Measurements from ENCODE around the gene DNAJC13.
"Not testable (repeated sequence)": the region's sequence is repeated elsewhere in the genome, so short reads cannot be mapped to it uniquely, and the experiment has no call there.

Gene DNAJC13

DNA sequence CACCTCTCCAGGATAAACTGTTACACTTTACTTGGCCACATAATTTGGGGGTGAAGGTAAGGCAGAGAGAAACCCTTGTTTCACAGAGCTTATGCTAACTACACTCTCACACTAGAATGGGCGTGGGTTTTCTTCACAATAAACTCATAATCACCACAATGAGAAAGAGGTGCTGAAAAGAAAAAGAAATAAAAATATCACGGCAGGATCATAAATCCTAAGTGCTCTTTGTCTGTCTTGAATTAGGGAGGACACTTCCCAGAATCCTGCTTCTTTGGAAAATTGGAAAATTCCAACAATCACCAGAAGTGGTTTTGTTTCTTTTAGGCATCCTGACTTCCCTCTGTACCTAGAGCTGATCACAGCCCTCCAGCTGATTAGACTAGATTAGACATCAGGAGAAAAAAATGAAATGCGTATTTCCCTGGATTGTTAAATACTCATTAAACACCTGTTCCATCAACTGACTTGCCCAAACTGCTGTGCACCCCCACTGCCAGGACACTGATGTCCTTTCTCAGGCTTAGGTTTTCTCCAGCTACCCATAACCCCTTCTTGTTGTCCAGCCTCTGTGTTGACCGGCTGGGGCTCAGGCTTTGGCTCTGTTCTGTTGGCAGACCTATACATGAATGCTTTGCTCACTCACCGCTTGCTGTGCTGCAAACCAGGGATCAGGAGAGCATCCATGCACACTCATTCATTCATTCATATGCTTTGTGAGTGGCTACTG lies 138.2 kb downstream of the DNAJC13 start (continued):
- TF ChIP-seq BACH2 (CRISPR knock-in tag; IDR thresholded peaks at IDR 0.05; ENCODE audit: borderline replicate concordance) (no peak), CSDC2 (CRISPR knock-in tag; IDR thresholded peaks at IDR 0.05) (no peak), SNAI2 (CRISPR knock-in tag; IDR thresholded peaks at IDR 0.05) (no peak), ZNF565 (CRISPR knock-in tag; conservative IDR thresholded peaks at IDR 0.05; ENCODE audit: low read depth) (no peak), OSR1 (CRISPR knock-in tag; IDR thresholded peaks at IDR 0.05) (no peak), ISL1 (CRISPR knock-in tag; IDR thresholded peaks at IDR 0.05) (no peak)
- TF ChIP-seq, protein P1, sequence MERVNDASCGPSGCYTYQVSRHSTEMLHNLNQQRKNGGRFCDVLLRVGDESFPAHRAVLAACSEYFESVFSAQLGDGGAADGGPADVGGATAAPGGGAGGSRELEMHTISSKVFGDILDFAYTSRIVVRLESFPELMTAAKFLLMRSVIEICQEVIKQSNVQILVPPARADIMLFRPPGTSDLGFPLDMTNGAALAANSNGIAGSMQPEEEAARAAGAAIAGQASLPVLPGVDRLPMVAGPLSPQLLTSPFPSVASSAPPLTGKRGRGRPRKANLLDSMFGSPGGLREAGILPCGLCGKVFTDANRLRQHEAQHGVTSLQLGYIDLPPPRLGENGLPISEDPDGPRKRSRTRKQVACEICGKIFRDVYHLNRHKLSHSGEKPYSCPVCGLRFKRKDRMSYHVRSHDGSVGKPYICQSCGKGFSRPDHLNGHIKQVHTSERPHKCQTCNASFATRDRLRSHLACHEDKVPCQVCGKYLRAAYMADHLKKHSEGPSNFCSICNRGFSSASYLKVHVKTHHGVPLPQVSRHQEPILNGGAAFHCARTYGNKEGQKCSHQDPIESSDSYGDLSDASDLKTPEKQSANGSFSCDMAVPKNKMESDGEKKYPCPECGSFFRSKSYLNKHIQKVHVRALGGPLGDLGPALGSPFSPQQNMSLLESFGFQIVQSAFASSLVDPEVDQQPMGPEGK (CRISPR knock-in tag; IDR thresholded peaks at IDR 0.05; ENCODE audit: borderline replicate concordance): no peak

DNA sequence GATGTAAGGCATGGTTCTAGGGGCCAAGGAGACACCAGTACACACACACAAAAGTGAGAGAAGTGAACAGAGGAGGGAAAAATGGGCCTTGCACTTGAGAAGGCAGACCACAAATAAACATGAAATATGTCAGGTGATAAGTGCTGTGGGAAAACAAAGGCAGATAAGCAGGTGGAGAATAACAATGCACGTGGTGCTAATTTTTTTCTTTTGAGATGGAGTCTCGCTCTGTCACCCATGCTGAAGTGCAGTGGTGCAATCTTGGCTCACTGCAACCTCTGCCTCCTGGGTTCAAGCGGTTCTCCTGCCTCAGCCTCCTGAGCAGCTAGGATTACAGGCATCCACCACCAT lies 138.7 kb downstream of the DNAJC13 start:
- not testable (repeated sequence) for ATAC-seq

DNA sequence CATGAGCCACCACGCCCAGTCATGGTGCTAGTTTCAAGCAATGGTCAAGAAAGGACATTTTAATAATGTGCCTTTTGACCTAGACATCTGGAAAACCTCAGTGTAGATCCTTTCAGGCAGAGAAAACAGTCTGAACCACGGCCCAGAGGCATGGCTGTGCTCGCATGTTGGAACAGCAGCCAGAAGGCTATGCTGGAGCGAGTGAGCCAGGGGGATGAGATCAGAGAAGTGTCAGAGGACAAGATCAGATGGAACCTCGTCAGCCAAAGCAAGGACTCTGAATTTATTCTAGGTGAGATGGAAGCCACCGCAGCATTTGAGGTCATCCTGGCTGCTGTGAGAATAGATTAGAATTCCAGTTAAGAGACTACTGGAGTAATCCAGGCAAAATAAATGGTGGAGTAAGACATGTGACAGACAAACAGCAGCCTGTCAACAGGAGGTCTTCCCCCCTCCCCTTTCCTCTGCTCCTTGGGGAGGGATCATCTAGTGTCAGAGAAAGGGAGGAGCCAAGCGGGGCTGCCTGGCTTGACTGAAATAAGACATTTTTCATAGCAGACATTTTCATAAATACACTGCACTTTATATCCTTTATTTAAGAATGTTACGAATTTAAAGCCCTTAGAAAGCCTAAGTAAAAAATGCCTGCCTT lies 139.3 kb downstream of the DNAJC13 start:
- ATAC-seq: no peak
- TF ChIP-seq ZFP30 (CRISPR knock-in tag; IDR thresholded peaks at IDR 0.05) (no peak), RARB (CRISPR knock-in tag; IDR thresholded peaks at IDR 0.05) (no peak), BACH2 (CRISPR knock-in tag; IDR thresholded peaks at IDR 0.05; ENCODE audit: borderline replicate concordance) (no peak), SNAI2 (CRISPR knock-in tag; IDR thresholded peaks at IDR 0.05) (no peak)

DNA sequence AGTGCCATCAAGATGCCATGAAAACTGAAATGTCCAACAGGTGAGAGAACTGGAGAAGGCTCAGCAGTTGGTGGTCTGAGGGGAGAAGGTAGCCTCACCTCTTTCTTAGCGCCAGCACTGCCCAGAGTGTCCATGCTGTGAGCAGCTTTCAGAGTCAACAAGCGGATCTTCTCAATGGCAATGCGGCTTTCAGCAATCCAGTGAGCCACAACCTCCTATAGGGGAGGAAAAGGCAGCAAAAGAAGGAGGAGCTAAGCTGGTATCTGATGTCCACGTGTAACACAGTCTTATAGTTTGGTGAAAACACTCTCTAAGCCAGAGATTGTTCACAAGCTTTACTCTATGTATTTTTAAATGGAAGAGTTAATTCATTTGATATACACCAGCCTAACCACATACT lies 143.7 kb downstream of the DNAJC13 start:
- ATAC-seq: no peak
- no peak for TF ChIP-seq PPARA (CRISPR knock-in tag; IDR thresholded peaks at IDR 0.05; ENCODE audit: borderline replicate concordance)
- TF ChIP-seq BACH2 (CRISPR knock-in tag; IDR thresholded peaks at IDR 0.05; ENCODE audit: borderline replicate concordance): no peak
- no peak for TF ChIP-seq ZFP30 (CRISPR knock-in tag; IDR thresholded peaks at IDR 0.05)
- no peak for TF ChIP-seq OSR1 (CRISPR knock-in tag; IDR thresholded peaks at IDR 0.05)
- no peak for TF ChIP-seq TCF4 (CRISPR knock-in tag; IDR thresholded peaks at IDR 0.05; ENCODE audit: borderline replicate concordance)
- TF ChIP-seq, protein P2, sequence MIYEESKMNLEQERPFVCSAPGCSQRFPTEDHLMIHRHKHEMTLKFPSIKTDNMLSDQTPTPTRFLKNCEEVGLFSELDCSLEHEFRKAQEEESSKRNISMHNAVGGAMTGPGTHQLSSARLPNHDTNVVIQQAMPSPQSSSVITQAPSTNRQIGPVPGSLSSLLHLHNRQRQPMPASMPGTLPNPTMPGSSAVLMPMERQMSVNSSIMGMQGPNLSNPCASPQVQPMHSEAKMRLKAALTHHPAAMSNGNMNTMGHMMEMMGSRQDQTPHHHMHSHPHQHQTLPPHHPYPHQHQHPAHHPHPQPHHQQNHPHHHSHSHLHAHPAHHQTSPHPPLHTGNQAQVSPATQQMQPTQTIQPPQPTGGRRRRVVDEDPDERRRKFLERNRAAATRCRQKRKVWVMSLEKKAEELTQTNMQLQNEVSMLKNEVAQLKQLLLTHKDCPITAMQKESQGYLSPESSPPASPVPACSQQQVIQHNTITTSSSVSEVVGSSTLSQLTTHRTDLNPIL (CRISPR knock-in tag; IDR thresholded peaks at IDR 0.05; ENCODE audit: low read depth): no peak
- no peak for TF ChIP-seq RARB (CRISPR knock-in tag; IDR thresholded peaks at IDR 0.05)
- no peak for TF ChIP-seq ZNF8 (CRISPR knock-in tag; IDR thresholded peaks at IDR 0.05)
- no peak for TF ChIP-seq ZC3H10 (CRISPR knock-in tag; IDR thresholded peaks at IDR 0.05)
- TF ChIP-seq CSDC2 (CRISPR knock-in tag; IDR thresholded peaks at IDR 0.05): no peak
- TF ChIP-seq, protein P3, sequence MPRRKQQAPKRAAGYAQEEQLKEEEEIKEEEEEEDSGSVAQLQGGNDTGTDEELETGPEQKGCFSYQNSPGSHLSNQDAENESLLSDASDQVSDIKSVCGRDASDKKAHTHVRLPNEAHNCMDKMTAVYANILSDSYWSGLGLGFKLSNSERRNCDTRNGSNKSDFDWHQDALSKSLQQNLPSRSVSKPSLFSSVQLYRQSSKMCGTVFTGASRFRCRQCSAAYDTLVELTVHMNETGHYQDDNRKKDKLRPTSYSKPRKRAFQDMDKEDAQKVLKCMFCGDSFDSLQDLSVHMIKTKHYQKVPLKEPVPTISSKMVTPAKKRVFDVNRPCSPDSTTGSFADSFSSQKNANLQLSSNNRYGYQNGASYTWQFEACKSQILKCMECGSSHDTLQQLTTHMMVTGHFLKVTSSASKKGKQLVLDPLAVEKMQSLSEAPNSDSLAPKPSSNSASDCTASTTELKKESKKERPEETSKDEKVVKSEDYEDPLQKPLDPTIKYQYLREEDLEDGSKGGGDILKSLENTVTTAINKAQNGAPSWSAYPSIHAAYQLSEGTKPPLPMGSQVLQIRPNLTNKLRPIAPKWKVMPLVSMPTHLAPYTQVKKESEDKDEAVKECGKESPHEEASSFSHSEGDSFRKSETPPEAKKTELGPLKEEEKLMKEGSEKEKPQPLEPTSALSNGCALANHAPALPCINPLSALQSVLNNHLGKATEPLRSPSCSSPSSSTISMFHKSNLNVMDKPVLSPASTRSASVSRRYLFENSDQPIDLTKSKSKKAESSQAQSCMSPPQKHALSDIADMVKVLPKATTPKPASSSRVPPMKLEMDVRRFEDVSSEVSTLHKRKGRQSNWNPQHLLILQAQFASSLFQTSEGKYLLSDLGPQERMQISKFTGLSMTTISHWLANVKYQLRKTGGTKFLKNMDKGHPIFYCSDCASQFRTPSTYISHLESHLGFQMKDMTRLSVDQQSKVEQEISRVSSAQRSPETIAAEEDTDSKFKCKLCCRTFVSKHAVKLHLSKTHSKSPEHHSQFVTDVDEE (CRISPR knock-in tag; IDR thresholded peaks at IDR 0.05): no peak
- TF ChIP-seq ZNF70 (CRISPR knock-in tag; IDR thresholded peaks at IDR 0.05): no peak
- TF ChIP-seq TOX (CRISPR knock-in tag; IDR thresholded peaks at IDR 0.05; ENCODE audit: borderline replicate concordance): no peak
- TF ChIP-seq ISL1 (CRISPR knock-in tag; IDR thresholded peaks at IDR 0.05): no peak
- TF ChIP-seq SNAI2 (CRISPR knock-in tag; IDR thresholded peaks at IDR 0.05): no peak
- no peak for TF ChIP-seq ESRRG (CRISPR knock-in tag; IDR thresholded peaks at IDR 0.05)
- no peak for TF ChIP-seq GLIS3 (CRISPR knock-in tag; IDR thresholded peaks at IDR 0.05)

DNA sequence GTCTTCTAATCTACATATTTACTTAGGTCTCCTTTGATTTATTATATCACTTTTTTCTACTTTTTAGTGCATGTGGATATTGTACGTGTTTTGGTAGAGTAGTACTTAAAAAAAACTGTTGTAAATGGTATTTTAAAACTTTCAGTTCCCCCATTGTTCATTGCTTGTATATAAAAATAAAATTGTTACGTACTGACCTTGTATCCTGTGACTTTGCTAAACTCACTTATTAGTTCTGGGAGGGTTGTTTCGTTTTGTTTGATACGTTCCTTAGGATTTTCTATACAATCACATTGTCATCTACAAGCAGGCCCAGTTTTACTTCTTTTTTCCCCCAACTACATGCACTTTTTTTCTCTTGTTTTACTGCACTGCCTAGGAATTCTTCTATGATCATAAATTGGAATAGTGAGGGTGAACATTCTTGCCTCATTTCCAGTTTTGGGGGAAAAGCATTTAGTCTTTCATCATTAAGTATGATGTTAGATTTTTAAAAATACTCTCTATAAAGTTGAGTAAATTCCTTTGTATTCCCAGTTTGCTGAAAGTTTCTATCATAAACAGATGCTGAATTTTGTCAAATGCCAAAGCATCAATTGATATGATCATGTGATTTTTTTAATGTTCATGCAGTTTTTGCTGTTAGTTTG lies 146.2 kb downstream of the DNAJC13 start:
- no peak for ATAC-seq
- TF ChIP-seq ARNTL (CRISPR knock-in tag; IDR thresholded peaks at IDR 0.05; ENCODE audit: borderline replicate concordance, low read depth): no peak
- TF ChIP-seq, protein P2 (CRISPR knock-in tag; IDR thresholded peaks at IDR 0.05; ENCODE audit: low read depth): no peak
- no peak for TF ChIP-seq PPARA (CRISPR knock-in tag; IDR thresholded peaks at IDR 0.05; ENCODE audit: borderline replicate concordance)
- TF ChIP-seq TCF4 (CRISPR knock-in tag; IDR thresholded peaks at IDR 0.05; ENCODE audit: borderline replicate concordance): no peak
- TF ChIP-seq TOX (CRISPR knock-in tag; IDR thresholded peaks at IDR 0.05; ENCODE audit: borderline replicate concordance): no peak
- TF ChIP-seq ZC3H10 (CRISPR knock-in tag; IDR thresholded peaks at IDR 0.05): no peak
- TF ChIP-seq ESRRG (CRISPR knock-in tag; IDR thresholded peaks at IDR 0.05): no peak
- no peak for TF ChIP-seq GLIS3 (CRISPR knock-in tag; IDR thresholded peaks at IDR 0.05)
- no peak for TF ChIP-seq OSR1 (CRISPR knock-in tag; IDR thresholded peaks at IDR 0.05)
- TF ChIP-seq RARB (CRISPR knock-in tag; IDR thresholded peaks at IDR 0.05): no peak
- TF ChIP-seq ZNF8 (CRISPR knock-in tag; IDR thresholded peaks at IDR 0.05): no peak
- TF ChIP-seq, protein P3 (CRISPR knock-in tag; IDR thresholded peaks at IDR 0.05): no peak
